Left lung (tissue), 10 donors: Measurements from ENCODE around the gene SRRM5. TPM values are rescaled to one million over a fixed set of nuclear protein-coding genes. Genes with fewer than 3 reads are reported as not detected.
A peak's percentile ranks its signal among the peaks of the same experiment; 100 is the strongest.

ENCODE experiments used
- ATAC-seq: fragments of 200-7000 bp; cut with Tn5 transposase; one replicate; pipeline ENCODE4 v1.9.1; 2020; ENCODE audit warnings: moderate library complexity
- DNase-seq, 4 donors: peaks; one replicate each; pipeline ENCODE4 v3.0.0-alpha.2; 2013 to 2020
- H3K27ac ChIP-seq, 2 donors: fragments of 200-600 bp; sonication (generic) in 1 of 2; one replicate each; pipeline versions ENCODE4 v1.5.0 to v1.8.0; 2020 to 2021
- H3K27me3 ChIP-seq, 2 donors: fragments of 200-600 bp; sonication (generic) in 1 of 2; one replicate each; pipeline versions ENCODE4 v1.5.0 to v1.8.0; 2020 to 2021
- H3K36me3 ChIP-seq, 2 donors: fragments of 200-600 bp; sonication (generic) in 1 of 2; one replicate each; pipeline versions ENCODE4 v1.5.0 to v1.8.0; 2020 to 2021
- H3K4me1 ChIP-seq, 2 donors: fragments of 200-600 bp; one replicate each; pipeline ENCODE4 v1.8.0; 2021
- H3K4me3 ChIP-seq, 2 donors: fragments of 200-600 bp; sonication (generic) in 1 of 2; one replicate each; pipeline versions ENCODE4 v1.5.0 to v1.8.0; 2020 to 2021; ENCODE audit warnings: mild to moderate bottlenecking in 1 of 2
- H3K9me3 ChIP-seq, 2 donors: fragments of 200-600 bp; sonication (generic) in 1 of 2; one replicate each; pipeline versions ENCODE4 v1.5.0 to v1.8.0; 2020 to 2021
- intact Hi-C, 2 donors: fragments of 100-400 bp; cut with DNase I; formaldehyde crosslinking; loops; one replicate each; pipeline versions ENCODE4 v1.11.2 to v1.14.2; 2022
- polyA plus RNA-seq, 6 donors: library from polyadenylated mRNA; unstranded; fragments of 120-200 nt; gene quantifications; one replicate each; pipeline ENCODE4 v1.2.1, GENCODE V29; 2013; ENCODE audit not compliant: insufficient read length in 6 of 6
- total RNA-seq, 2 donors: library from RNA; stranded (reverse); fragmentation: NEBNext Ultra II Directional; extraction: Animal tissue kit (Norgen Biotek cat#: 25700); gene quantifications; one replicate each; pipeline ENCODE4 v1.2.1, GENCODE V29; 2021
- TF ChIP-seq, protein P1 (sequence below), 2 donors: fragments of 200-600 bp; sonication (generic) in 1 of 2; IDR thresholded peaks; one replicate each; pipeline versions ENCODE4 v1.5.0 to v1.8.0; 2021; ENCODE audit warnings: antibody characterized with exemption in 2 of 2
- donor health status: DM: no; HTN: yes; CAD: no.
- donor health status: DM: no; HTN: no; CAD: no.

SRRM5 gene
- total and polyA plus RNA-seq, 8 donors, result 0.10 to 2.5 (median 1.7) TPM

DNA sequence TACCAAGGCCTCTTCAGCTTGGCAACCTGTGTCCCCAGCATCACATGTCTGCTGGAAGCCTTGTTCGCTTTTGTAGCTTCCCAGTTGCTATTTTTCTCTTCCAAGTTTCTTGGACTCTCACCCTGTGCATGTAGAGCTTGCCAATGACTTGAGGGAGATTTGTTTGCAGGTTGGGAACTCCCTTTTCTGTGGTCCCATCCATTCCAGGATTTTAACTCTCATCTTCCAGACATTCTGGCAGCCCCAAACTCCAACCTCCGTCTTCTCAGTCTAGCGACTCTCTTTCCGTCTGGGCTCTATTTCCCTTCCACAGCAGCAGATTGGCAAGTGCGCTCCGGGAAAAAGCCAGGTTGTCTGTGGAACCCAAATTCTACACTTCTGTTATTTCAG lies 49.1 kb downstream of the SRRM5 start:
- H3K27ac ChIP-seq, result no peak overlapping the region
- H3K4me1 ChIP-seq, result peaks cover 0 to 27% of the 10 kb centered on the region in 2 donors
- no peaks in the 10 kb centered on the region for H3K27me3 ChIP-seq
- ATAC-seq, result no peak
- no peak for DNase-seq
- H3K36me3 ChIP-seq, result peaks cover 0 to 97% of the 10 kb centered on the region in 2 donors
- peaks cover 0 to 7% of the 10 kb centered on the region in 2 donors for H3K9me3 ChIP-seq
- H3K4me3 ChIP-seq, result no peak overlapping the region
- intact Hi-C loops, result no loop called here
- TF ChIP-seq, protein P1, sequence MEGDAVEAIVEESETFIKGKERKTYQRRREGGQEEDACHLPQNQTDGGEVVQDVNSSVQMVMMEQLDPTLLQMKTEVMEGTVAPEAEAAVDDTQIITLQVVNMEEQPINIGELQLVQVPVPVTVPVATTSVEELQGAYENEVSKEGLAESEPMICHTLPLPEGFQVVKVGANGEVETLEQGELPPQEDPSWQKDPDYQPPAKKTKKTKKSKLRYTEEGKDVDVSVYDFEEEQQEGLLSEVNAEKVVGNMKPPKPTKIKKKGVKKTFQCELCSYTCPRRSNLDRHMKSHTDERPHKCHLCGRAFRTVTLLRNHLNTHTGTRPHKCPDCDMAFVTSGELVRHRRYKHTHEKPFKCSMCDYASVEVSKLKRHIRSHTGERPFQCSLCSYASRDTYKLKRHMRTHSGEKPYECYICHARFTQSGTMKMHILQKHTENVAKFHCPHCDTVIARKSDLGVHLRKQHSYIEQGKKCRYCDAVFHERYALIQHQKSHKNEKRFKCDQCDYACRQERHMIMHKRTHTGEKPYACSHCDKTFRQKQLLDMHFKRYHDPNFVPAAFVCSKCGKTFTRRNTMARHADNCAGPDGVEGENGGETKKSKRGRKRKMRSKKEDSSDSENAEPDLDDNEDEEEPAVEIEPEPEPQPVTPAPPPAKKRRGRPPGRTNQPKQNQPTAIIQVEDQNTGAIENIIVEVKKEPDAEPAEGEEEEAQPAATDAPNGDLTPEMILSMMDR (IDR thresholded peaks at IDR 0.05), result no peak

DNA sequence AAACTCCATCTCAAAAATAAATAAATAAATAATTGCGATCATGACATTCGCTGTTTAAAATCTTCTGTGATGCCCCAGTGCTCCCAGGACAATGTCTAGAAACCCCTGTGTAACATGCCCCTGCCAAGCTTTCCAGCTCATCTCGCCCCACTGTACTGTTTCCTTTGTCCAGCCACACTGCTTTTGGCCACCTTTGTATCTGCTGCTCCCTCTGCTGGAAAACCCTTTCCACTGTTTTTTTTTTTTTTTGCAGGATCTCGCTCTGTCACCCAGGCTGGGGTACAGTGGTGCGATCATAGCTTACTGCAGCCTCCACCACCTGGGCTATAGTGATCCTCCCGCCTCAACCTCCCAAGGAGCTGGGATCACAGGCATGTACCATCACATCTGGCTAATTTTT lies 50.6 kb downstream of the SRRM5 start:
- Histone ChIP-seq H3K27me3 (no peaks in the 10 kb centered on the region), H3K27ac (no peak overlapping the region), H3K4me3 (no peak overlapping the region), H3K36me3 (peaks cover 0 to 97% of the 10 kb centered on the region in 2 donors), H3K4me1 (peaks cover 0 to 37% of the 10 kb centered on the region in 2 donors), H3K9me3 (peaks cover 0 to 7% of the 10 kb centered on the region in 2 donors)
- ATAC-seq, result no peak
- TF ChIP-seq, protein P1 (IDR thresholded peaks at IDR 0.05), result no peak
- intact Hi-C loops, result no loop called here
- DNase-seq, result no peak

DNA sequence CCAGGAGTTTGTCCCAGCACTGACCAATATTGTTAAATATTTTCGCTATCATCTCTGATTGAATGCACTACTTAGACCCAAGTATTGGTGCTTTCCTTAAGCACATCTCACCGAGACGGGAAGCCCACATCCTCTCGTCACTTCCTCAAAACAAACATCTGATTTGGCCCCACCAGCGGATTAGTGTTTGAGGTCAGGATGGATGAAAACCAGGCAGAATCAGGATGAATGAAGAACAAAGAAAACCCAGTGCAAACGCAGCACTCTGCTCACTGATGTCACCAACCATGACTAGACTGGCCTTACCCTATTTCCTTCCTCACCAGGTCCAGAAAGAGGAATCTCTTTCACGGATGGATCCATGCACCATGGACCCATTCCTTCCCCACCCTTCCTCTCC lies 52.1 kb downstream of the SRRM5 start:
- DNase-seq (no peak), ATAC-seq (no peak)
- no peak overlapping the region for H3K4me3 ChIP-seq
- TF ChIP-seq, protein P1 (IDR thresholded peaks at IDR 0.05), result no peak
- peaks cover 0 to 84% of the 10 kb centered on the region in 2 donors for H3K36me3 ChIP-seq
- H3K27ac ChIP-seq, result peak overlapping the region in 1 of 2 donors; percentile 55
- H3K27me3 ChIP-seq, result no peaks in the 10 kb centered on the region
- H3K9me3 ChIP-seq, result no peaks in the 10 kb centered on the region
- H3K4me1 ChIP-seq, result peaks cover 0 to 43% of the 10 kb centered on the region in 2 donors
- intact Hi-C loops, result no loop called here

Other genes with a start within 250 kb of the SRRM5 start
- not detected for gene TEX101, start 197.2 kb upstream of the SRRM5 start, total RNA-seq
- not detected for gene TEX101, start 197.2 kb upstream of the SRRM5 start, polyA plus RNA-seq
- 1 to 10 TPM in 1 of 2 donors, under 1 TPM in 1; 0.73 to 1.1 TPM for gene LYPD3, start 146.5 kb upstream of the SRRM5 start, total RNA-seq
- gene LYPD3, start 146.5 kb upstream of the SRRM5 start, polyA plus RNA-seq, result 1 to 10 TPM; 1.2 to 2.1 (median 1.2) TPM
- 1 to 10 TPM; 4.5 to 8.3 TPM for gene PHLDB3, start 107.3 kb upstream of the SRRM5 start, total RNA-seq
- 10 to 100 TPM in 3 of 6 donors, 1 to 10 TPM in 3; 7.5 to 13.3 (median 10.1) TPM for gene PHLDB3, start 107.3 kb upstream of the SRRM5 start, polyA plus RNA-seq
- 10 to 100 TPM; 37.5 to 39.8 TPM for gene ETHE1, start 84.9 kb upstream of the SRRM5 start, total RNA-seq
- 10 to 100 TPM; 17.1 to 20.5 (median 19.9) TPM for gene ETHE1, start 84.9 kb upstream of the SRRM5 start, polyA plus RNA-seq
- 1 to 10 TPM; 2.1 to 2.5 TPM for gene ZNF575, start 78.9 kb upstream of the SRRM5 start, total RNA-seq
- gene ZNF575, start 78.9 kb upstream of the SRRM5 start, polyA plus RNA-seq, result 1 to 10 TPM; 1.2 to 3.3 (median 2.2) TPM
- gene XRCC1, start 36.6 kb upstream of the SRRM5 start, total RNA-seq, result 10 to 100 TPM; 25.2 to 30.6 TPM
- 10 to 100 TPM; 52.8 to 70.0 (median 57.4) TPM for gene XRCC1, start 36.6 kb upstream of the SRRM5 start, polyA plus RNA-seq
- 1 to 10 TPM; 6.2 to 7.1 TPM for gene PINLYP, start 36.3 kb upstream of the SRRM5 start, total RNA-seq
- 10 to 100 TPM; 15.4 to 21.2 (median 18.2) TPM for gene PINLYP, start 36.3 kb upstream of the SRRM5 start, polyA plus RNA-seq
- 10 to 100 TPM; 22.0 to 27.6 TPM for gene IRGQ, start 16.0 kb upstream of the SRRM5 start, total RNA-seq
- 10 to 100 TPM; 15.1 to 18.5 (median 17.1) TPM for gene IRGQ, start 16.0 kb upstream of the SRRM5 start, polyA plus RNA-seq
- 10 to 100 TPM; 11.5 to 14.4 TPM for gene ZNF576, start 15.5 kb upstream of the SRRM5 start, total RNA-seq
- gene ZNF576, start 15.5 kb upstream of the SRRM5 start, polyA plus RNA-seq, result 10 to 100 TPM in 5 of 6 donors, 1 to 10 TPM in 1; 9.3 to 12.3 (median 10.8) TPM
- gene ZNF428, start 7.5 kb downstream of the SRRM5 start, total RNA-seq, result 10 to 100 TPM; 24.7 to 41.5 TPM
- gene ZNF428, start 7.5 kb downstream of the SRRM5 start, polyA plus RNA-seq, result 10 to 100 TPM; 71.8 to 99.9 (median 88.1) TPM
- gene CADM4, start 27.8 kb downstream of the SRRM5 start, total RNA-seq, result 10 to 100 TPM in 1 of 2 donors, 1 to 10 TPM in 1; 4.7 to 12.1 TPM
- gene CADM4, start 27.8 kb downstream of the SRRM5 start, polyA plus RNA-seq, result 10 to 100 TPM; 17.2 to 24.0 (median 21.2) TPM
- 100 to 1,000 TPM in 1 of 2 donors, 10 to 100 TPM in 1; 76.5 to 119 TPM for gene PLAUR, start 58.1 kb downstream of the SRRM5 start, total RNA-seq
- 10 to 100 TPM; 13.7 to 22.0 (median 17.8) TPM for gene PLAUR, start 58.1 kb downstream of the SRRM5 start, polyA plus RNA-seq
- not detected for gene IRGC, start 104.0 kb downstream of the SRRM5 start, total RNA-seq
- gene IRGC, start 104.0 kb downstream of the SRRM5 start, polyA plus RNA-seq, result not detected
- 10 to 100 TPM; 40.9 to 49.6 TPM for gene SMG9, start 142.9 kb downstream of the SRRM5 start, total RNA-seq
- 10 to 100 TPM; 48.5 to 66.2 (median 55.7) TPM for gene SMG9, start 142.9 kb downstream of the SRRM5 start, polyA plus RNA-seq
- gene KCNN4, start 168.9 kb downstream of the SRRM5 start, total RNA-seq, result 10 to 100 TPM in 1 of 2 donors, 1 to 10 TPM in 1; 9.6 to 21.5 TPM
- 1 to 10 TPM in 5 of 6 donors, under 1 TPM in 1; 0.67 to 4.3 (median 2.0) TPM for gene KCNN4, start 168.9 kb downstream of the SRRM5 start, polyA plus RNA-seq
- 1 to 10 TPM; 2.2 to 6.3 TPM for gene LYPD5, start 190.4 kb downstream of the SRRM5 start, total RNA-seq
- under 1 TPM; 0.20 to 0.80 (median 0.46) TPM for gene LYPD5, start 190.4 kb downstream of the SRRM5 start, polyA plus RNA-seq
- gene ZNF283, start 215.2 kb downstream of the SRRM5 start, total RNA-seq, result 10 to 100 TPM in 1 of 2 donors, 1 to 10 TPM in 1; 8.1 to 10.4 TPM
- 10 to 100 TPM; 19.2 to 26.8 (median 22.6) TPM for gene ZNF283, start 215.2 kb downstream of the SRRM5 start, polyA plus RNA-seq